ENCODE results near the gene TNFAIP8. TPM values are rescaled to one million over a fixed set of nuclear protein-coding genes. Genes with fewer than 3 reads are reported as not detected.

The TNFAIP8 gene
- polyA plus RNA-seq, 1 of the 3 experiments (the other 2 are of a cell fraction), result 31.3 TPM

DNA sequence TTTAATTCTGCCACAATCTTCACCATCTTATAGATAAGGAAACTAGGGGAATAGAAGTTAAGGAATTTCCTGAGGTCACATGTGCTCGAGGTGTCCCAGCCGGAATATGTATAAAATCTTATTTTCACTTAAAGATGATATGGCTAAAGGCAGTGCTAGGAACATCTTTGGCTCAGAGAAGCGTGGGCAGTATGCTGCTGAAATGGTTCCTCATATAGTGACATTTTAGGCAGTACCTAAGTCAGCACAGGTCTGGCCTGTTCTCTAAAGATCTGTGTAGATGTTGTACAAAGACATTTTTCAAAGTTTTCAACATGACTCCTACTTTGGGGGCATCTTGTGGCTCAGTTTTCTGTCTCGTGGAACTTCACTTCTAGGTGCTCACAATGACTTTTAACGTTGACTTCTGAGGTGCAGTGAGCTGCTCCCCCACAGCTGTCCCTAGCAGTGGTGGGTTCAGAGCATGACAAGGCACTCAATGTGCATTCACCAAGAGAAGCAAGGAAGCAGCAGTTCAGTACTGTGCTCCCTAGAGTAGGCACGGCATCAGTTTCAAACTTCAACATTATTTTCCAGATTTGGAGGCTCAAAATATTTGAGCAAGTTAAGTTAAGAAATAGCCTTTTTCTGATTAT is 40.3 kb downstream of the TNFAIP8 start:
- H3K4me3 ChIP-seq (ENCODE audit: low read depth in 2 of 2, low read length in 1 of 2), result no peak overlapping the region
- no peak overlapping the region for H3K9ac ChIP-seq
- no peak for DNase-seq
- WGBS (ENCODE audit: low lambda C conversion rate), result 93% methylated on average over 6 of the region's 6 CpGs
- H4K20me1 ChIP-seq (ENCODE audit: insufficient read depth), result no peaks in the 10 kb centered on the region
- H3K27me3 ChIP-seq (ENCODE audit: insufficient read depth), result no peaks in the 10 kb centered on the region
- peak overlapping the region in 1 of 2 experiments; percentile 93; a peak in 1 of 4 replicates for H3K27ac ChIP-seq (ENCODE audit: low read depth in 2 of 2, low read length in 1 of 2)
- TF ChIP-seq, protein P1, sequence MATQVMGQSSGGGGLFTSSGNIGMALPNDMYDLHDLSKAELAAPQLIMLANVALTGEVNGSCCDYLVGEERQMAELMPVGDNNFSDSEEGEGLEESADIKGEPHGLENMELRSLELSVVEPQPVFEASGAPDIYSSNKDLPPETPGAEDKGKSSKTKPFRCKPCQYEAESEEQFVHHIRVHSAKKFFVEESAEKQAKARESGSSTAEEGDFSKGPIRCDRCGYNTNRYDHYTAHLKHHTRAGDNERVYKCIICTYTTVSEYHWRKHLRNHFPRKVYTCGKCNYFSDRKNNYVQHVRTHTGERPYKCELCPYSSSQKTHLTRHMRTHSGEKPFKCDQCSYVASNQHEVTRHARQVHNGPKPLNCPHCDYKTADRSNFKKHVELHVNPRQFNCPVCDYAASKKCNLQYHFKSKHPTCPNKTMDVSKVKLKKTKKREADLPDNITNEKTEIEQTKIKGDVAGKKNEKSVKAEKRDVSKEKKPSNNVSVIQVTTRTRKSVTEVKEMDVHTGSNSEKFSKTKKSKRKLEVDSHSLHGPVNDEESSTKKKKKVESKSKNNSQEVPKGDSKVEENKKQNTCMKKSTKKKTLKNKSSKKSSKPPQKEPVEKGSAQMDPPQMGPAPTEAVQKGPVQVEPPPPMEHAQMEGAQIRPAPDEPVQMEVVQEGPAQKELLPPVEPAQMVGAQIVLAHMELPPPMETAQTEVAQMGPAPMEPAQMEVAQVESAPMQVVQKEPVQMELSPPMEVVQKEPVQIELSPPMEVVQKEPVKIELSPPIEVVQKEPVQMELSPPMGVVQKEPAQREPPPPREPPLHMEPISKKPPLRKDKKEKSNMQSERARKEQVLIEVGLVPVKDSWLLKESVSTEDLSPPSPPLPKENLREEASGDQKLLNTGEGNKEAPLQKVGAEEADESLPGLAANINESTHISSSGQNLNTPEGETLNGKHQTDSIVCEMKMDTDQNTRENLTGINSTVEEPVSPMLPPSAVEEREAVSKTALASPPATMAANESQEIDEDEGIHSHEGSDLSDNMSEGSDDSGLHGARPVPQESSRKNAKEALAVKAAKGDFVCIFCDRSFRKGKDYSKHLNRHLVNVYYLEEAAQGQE (IDR thresholded peaks at IDR 0.05; ENCODE audit: low read depth, low read length), result no peak
- no peak for TF ChIP-seq CHD2 (IDR thresholded peaks at IDR 0.05; ENCODE audit: low read length, partially characterized antibody)
- no peaks in the 10 kb centered on the region for H3K9me2 ChIP-seq
- CTCF ChIA-PET, result interaction anchor here (3.3 kb wide), 1 partner anchor 16 kb away, joined by 11 read pairs; no protein-coding TSS in a partner anchor
- no peak overlapping the region for H2AFZ ChIP-seq (ENCODE audit: low read depth)
- H3K36me3 ChIP-seq (replicated peaks in 1 of 2; ENCODE audit: control insufficient read depth in 1 of 2, insufficient read depth in 2 of 2, low read length in 1 of 2), result no peaks in the 10 kb centered on the region
- no peak overlapping the region for H3K4me2 ChIP-seq
- POLR2A ChIA-PET, result no interaction called here
- H3F3A ChIP-seq (replicated peaks; ENCODE audit: insufficient read depth), result peaks cover 62% of the 10 kb centered on the region
- peaks cover 6 to 51% of the 10 kb centered on the region in 2 experiments for H3K4me1 ChIP-seq (ENCODE audit: control insufficient read depth in 1 of 2, insufficient read depth in 2 of 2, low read depth in 1 of 2, low read length in 1 of 2)
- H3K9me3 ChIP-seq, result no peaks in the 10 kb centered on the region
- peaks cover 30% of the 10 kb centered on the region for H3K79me2 ChIP-seq (ENCODE audit: insufficient read depth)

DNA sequence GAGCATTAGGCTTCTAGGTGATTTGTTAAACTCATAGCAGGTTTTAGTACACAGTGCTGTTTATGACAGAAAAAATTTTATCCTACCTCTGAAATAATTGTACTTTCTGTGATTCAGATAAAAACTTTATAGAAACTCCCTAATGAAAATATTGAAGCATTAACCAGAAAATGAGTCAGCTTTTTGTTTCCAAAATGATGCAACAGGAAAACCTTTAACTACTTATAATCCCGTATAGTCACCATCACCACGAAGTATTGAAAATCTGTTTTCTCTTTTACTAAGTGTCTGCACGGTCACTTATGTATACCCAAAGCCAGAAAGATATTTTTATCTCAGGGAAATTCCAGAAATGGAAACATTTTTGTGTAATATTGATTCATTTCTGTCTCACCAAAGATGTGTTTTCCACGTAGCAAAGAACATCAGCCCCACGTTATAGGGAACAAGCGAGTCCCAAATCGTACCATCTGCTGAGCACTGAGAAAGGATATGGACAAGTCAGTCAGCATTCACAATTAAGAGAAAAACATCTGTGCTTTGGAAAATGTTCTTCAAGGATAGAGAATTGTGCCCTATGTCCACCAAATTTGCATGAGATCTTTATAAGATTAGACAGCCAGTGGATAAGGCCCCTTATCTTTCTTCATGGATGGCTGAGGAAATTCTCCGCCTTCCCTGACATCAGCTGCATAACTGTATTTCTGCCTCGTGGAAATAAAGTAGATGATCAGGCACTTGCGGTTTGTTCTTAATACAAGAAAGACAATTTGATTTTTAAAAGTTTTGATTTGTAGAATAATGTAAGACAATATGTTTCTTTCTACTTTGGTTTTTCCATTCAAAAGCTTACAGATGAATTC is 41.9 kb downstream of the TNFAIP8 start:
- H3K27ac ChIP-seq (ENCODE audit: low read depth in 2 of 2, low read length in 1 of 2), result peak overlapping the region; percentile 56 to 89; a peak in 3 of 4 replicates
- H4K20me1 ChIP-seq (ENCODE audit: insufficient read depth), result no peaks in the 10 kb centered on the region
- no peaks in the 10 kb centered on the region for H3K9me3 ChIP-seq
- ChIA-PET POLR2A (no interaction called here), CTCF (interaction anchor here (1.2 kb wide), 1 partner anchor 14 kb away, joined by 3 read pairs; no protein-coding TSS in a partner anchor)
- no peak for DNase-seq
- no peaks in the 10 kb centered on the region for H3K9me2 ChIP-seq
- TF ChIP-seq MEF2A (IDR thresholded peaks at IDR 0.05; ENCODE audit: borderline replicate concordance, low read depth), result peak; percentile 69
- TF ChIP-seq TCF12 (IDR thresholded peaks at IDR 0.05), result peak; percentile 47; the same call in 1 of the 2 replicates
- peak in 1 of 2 experiments; percentile 43; a peak in 1 of 4 replicates for TF ChIP-seq EP300 (IDR thresholded peaks at IDR 0.05; ENCODE audit: borderline replicate concordance in 1 of 2, low read depth in 1 of 2, low read length in 1 of 2)
- TF ChIP-seq JUND (IDR thresholded peaks at IDR 0.05), result peak; percentile 53; the same call in 1 of the 2 replicates
- TF ChIP-seq, protein P1 (IDR thresholded peaks at IDR 0.05; ENCODE audit: low read depth, low read length), result no peak
- TF ChIP-seq NRF1 (IDR thresholded peaks at IDR 0.05; ENCODE audit: low read depth, low read length), result no peak
- TF ChIP-seq FOSL2 (IDR thresholded peaks at IDR 0.05; ENCODE audit: borderline replicate concordance, low read depth), result peak; percentile 68
- peak; percentile 21; the same call in 1 of the 2 replicates for TF ChIP-seq NFIC (IDR thresholded peaks at IDR 0.05; ENCODE audit: borderline replicate concordance)
- TF ChIP-seq, protein P2, sequence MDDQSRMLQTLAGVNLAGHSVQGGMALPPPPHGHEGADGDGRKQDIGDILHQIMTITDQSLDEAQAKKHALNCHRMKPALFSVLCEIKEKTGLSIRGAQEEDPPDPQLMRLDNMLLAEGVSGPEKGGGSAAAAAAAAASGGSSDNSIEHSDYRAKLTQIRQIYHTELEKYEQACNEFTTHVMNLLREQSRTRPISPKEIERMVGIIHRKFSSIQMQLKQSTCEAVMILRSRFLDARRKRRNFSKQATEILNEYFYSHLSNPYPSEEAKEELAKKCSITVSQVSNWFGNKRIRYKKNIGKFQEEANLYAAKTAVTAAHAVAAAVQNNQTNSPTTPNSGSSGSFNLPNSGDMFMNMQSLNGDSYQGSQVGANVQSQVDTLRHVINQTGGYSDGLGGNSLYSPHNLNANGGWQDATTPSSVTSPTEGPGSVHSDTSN (IDR thresholded peaks at IDR 0.05), result 0 out of 2 replicates have a peak, but pooled peaks have one; percentile 12
- H3K27me3 ChIP-seq (ENCODE audit: insufficient read depth), result no peaks in the 10 kb centered on the region
- H3K36me3 ChIP-seq (replicated peaks in 1 of 2; ENCODE audit: control insufficient read depth in 1 of 2, insufficient read depth in 2 of 2, low read length in 1 of 2), result no peaks in the 10 kb centered on the region
- H3K4me3 ChIP-seq (ENCODE audit: low read depth in 2 of 2, low read length in 1 of 2), result peak overlapping the region in 1 of 2 experiments; percentile 14; a peak in 1 of 4 replicates
- H3K9ac ChIP-seq, result peak overlapping the region; percentile 57; the same call in 1 of the 2 replicates
- peak overlapping the region; percentile 67 for H3K4me2 ChIP-seq
- H2AFZ ChIP-seq (ENCODE audit: low read depth), result peak overlapping the region; percentile 87
- H3K4me1 ChIP-seq (ENCODE audit: control insufficient read depth in 1 of 2, insufficient read depth in 2 of 2, low read depth in 1 of 2, low read length in 1 of 2), result peaks cover 6 to 46% of the 10 kb centered on the region in 2 experiments
- 39% methylated on average over 10 of the region's 10 CpGs for WGBS (ENCODE audit: low lambda C conversion rate)
- H3F3A ChIP-seq (replicated peaks; ENCODE audit: insufficient read depth), result peaks cover 50% of the 10 kb centered on the region
- H3K79me2 ChIP-seq (ENCODE audit: insufficient read depth), result peaks cover 18% of the 10 kb centered on the region; the same call in 1 of the 2 replicates

All from SK-N-SH (cell line).